ENCODE results near the gene ZNF778. TPM values are rescaled to one million over a fixed set of nuclear protein-coding genes. Genes with fewer than 3 reads are reported as not detected.

ZNF778 gene
- total and polyA plus RNA-seq, 2 of the 13 experiments (the other 11 are each of a cell fraction or from before 2014, with no cell fraction given), result 3.8 to 7.2 TPM

DNA sequence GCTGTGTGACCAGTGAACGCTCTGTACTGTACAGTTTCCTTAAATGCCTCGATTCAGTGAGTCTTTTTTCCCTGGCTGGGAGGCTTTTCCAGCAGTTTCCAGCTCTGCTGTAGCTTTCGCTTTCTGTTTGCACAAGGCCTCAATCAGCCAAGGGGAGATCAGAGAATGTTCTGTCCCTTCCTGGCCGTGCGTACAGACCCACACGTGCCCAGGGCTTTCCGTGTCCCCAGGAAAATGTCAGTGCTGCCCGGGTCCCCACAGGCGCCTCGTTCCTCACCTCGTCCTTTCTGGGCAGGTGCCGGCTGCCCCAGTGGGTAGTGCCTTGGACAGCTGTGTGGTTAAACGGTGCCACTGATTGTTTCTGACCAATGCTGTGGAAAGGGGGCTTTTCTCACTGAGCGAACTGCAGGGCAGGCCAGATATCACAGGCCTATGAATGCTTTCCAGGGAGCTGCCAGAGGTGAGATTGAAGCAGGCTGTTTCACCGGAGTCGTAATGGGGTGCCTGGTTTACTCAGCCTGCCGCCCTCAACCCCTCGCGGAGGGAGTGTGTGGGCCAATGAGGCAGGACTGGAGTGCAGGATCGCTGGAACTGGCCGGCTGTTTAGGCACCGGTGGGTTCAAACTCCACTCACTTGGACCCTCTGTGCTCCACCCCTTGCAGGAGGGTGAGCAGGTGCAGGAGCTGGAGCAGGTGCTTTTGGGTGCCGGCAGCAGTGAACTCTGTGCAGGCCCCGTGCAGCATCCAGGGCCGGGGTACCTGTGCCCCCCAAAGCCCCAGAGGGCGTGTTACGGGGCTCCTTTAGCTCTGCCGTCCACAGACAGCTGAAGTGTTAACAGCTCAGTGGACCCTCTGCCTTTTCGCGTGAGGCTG lies 44.4 kb downstream of the ZNF778 start (continued):
- TF ChIP-seq, protein P1, sequence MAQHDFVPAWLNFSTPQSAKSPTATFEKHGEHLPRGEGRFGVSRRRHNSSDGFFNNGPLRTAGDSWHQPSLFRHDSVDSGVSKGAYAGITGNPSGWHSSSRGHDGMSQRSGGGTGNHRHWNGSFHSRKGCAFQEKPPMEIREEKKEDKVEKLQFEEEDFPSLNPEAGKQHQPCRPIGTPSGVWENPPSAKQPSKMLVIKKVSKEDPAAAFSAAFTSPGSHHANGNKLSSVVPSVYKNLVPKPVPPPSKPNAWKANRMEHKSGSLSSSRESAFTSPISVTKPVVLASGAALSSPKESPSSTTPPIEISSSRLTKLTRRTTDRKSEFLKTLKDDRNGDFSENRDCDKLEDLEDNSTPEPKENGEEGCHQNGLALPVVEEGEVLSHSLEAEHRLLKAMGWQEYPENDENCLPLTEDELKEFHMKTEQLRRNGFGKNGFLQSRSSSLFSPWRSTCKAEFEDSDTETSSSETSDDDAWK (CRISPR knock-in tag; IDR thresholded peaks at IDR 0.05), result no peak
- TF ChIP-seq ARHGAP35 (CRISPR knock-in tag; IDR thresholded peaks at IDR 0.05; ENCODE audit: borderline replicate concordance) (peak; percentile 46; the same call in 1 of the 2 replicates), STAT5B (CRISPR knock-in tag; IDR thresholded peaks at IDR 0.05) (peak; percentile 69; the same call in 1 of the 2 replicates), ZNF740 (CRISPR knock-in tag; IDR thresholded peaks at IDR 0.05) (no peak), ZNF780A (CRISPR knock-in tag; IDR thresholded peaks at IDR 0.05) (peak; percentile 42; the same call in 1 of the 2 replicates), ZBTB43 (CRISPR knock-in tag; conservative IDR thresholded peaks at IDR 0.05) (no peak), ZNF160 (CRISPR knock-in tag; IDR thresholded peaks at IDR 0.05) (no peak), ZNF20 (CRISPR knock-in tag; IDR thresholded peaks at IDR 0.05) (no peak), ZNF781 (CRISPR knock-in tag; IDR thresholded peaks at IDR 0.05; ENCODE audit: borderline replicate concordance, not compliant biosample characterization) (no peak), ZKSCAN5 (CRISPR knock-in tag; IDR thresholded peaks at IDR 0.05) (no peak), ZZZ3 (CRISPR knock-in tag; IDR thresholded peaks at IDR 0.05; ENCODE audit: borderline replicate concordance) (peak; percentile 12; the same call in 1 of the 2 replicates), ZNF329 (CRISPR knock-in tag; IDR thresholded peaks at IDR 0.05; ENCODE audit: low read depth) (no peak; the same call in 1 of the 2 replicates), CSRNP1 (CRISPR knock-in tag; IDR thresholded peaks at IDR 0.05) (peak; percentile 84; the same call in 1 of the 2 replicates), SOX6 (IDR thresholded peaks at IDR 0.05) (no peak), SOX6 (CRISPR knock-in tag; IDR thresholded peaks at IDR 0.05) (no peak), SAP130 (CRISPR knock-in tag; IDR thresholded peaks at IDR 0.05; ENCODE audit: low read depth) (peak; percentile 77), RBFOX2 (IDR thresholded peaks at IDR 0.05; ENCODE audit: low read depth, low read length) (no peak), MEF2D (CRISPR knock-in tag; IDR thresholded peaks at IDR 0.05) (no peak), DR1 (CRISPR knock-in tag; IDR thresholded peaks at IDR 0.05) (no peak), ZNF572 (CRISPR knock-in tag; IDR thresholded peaks at IDR 0.05) (0 out of 2 replicates have a peak, but pooled peaks have one; percentile 89), MAF1 (CRISPR knock-in tag; IDR thresholded peaks at IDR 0.05; ENCODE audit: borderline replicate concordance) (no peak), ZNF768 (CRISPR knock-in tag; IDR thresholded peaks at IDR 0.05) (peak; percentile 78), SETDB1 (CRISPR knock-in tag; IDR thresholded peaks at IDR 0.05; ENCODE audit: borderline replicate concordance) (no peak), KMT2B (CRISPR knock-in tag; IDR thresholded peaks at IDR 0.05) (peak; percentile 59; the same call in 1 of the 2 replicates), ZNF660 (CRISPR knock-in tag; IDR thresholded peaks at IDR 0.05; ENCODE audit: borderline replicate concordance, low read depth) (no peak)

Measured in HepG2 (cell line).